ENCODE measurements around the gene WNT5B.

Gene WNT5B

GRCh38 chr12:1628666-1629337, at the start of gene WNT5B:
Gene WNT5B, plus strand, starts transcription at chr12:1629231. Its CDS starts 2,124 bp downstream, at chr12:1631355.
- no peak for DNase-seq (ENCODE audit: low read depth in 1 of 2, low spot score in 1 of 2)

DNA sequence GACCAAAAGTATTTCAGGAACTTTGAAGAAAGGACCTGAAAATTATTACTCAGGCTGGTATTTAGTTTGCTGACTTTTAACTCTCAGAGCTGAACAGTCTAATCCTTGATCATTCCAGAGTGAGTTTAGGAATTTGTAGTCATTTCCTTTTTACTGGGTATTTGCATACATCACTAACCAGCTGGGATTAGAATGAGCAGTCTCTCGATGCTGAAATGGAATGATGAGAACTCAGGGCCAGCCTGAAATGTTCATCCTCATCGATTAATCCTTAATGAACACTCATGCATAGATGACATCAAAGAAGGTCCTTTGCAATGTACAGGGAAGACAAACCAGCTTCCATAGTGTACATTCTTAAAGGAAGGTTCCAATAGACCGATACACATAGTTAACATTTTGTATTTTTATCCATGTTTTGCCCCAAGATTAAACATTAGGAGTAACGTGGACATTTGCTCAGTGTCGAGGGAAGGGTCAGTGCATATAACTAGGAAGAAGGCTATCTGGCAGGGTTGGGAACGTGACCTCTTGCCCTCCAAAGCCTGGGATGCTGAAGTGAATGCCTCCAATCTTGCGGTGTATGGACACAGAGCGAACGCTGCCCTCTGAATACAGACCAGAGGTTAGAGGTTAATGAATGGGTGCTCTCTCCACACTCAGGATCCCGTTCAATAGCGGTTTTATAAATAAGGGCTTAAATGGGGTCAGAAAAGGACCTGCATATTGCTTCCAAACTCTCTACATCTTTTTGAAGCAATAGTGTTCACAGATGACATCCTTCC, 49.2 kb upstream of the WNT5B start:
- no peak for DNase-seq (ENCODE audit: low read depth in 1 of 2, low spot score in 1 of 2)

DNA sequence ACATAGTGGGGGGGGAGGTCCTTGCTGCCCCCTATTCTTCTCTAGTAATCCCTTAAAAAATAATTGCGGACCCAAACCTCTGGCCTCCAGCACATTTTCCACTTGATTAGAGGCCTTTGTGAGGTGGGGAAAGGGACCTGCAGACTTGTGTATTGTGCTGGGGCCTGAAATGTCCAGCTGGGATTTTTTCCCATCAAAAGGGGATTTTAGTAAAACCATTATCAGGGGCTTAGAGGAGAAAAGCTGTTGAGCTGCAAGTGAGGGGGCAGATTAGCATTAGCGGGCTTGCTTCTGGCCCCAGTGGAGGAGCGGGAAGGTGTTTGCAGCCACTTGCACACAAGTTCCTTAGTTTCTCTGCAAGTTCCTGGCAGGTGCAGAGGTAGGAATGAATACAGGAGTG, 48.5 kb upstream of the WNT5B start:
- DNase-seq (ENCODE audit: low read depth in 1 of 2, low spot score in 1 of 2): no peak

GRCh38 chr12:1581973-1582708, 46.9 kb upstream of the WNT5B start:
- DNase-seq (ENCODE audit: low read depth in 1 of 2, low spot score in 1 of 2): no peak

GRCh38 chr12:1582709-1583050, 46.4 kb upstream of the WNT5B start:
- DNase-seq (ENCODE audit: low read depth in 1 of 2, low spot score in 1 of 2): no peak

DNA sequence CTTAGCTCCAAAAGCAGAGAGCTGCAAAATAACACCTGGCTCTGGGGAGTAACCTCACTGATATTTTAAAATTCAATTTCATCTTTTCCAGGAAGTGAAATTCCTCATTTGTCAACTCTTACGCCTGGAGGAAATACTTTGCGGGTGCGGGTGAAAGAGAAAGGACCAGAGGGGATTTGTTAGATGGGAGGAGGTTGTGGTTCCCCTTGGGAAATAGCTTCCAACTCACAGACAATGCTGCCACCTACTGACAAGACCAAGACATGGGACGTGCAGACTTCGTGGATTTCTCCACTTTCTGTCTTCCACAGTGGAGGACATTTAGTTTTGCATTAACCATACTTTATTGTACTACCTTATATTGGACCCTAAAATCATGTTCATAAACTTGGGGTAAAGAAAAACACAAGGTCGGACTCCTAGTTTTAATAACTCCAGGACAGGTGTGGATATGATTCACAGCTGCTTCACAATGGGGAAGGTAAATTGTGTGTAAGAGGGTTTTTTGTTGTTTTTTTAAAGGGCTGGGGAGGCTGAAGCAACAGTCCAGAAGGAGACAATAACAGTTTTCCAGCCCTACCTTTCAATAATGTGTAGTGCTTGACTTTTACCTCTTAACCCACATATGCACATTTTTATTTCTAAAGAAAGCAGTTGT, 45.5 kb upstream of the WNT5B start:
- DNase-seq (ENCODE audit: low read depth in 1 of 2, low spot score in 1 of 2): peak in 1 of 2 donors; percentile 37

- DNase-seq (ENCODE audit: low read depth in 1 of 2, low spot score in 1 of 2): no peak
Measured at GRCh38 chr12:1584326-1584725, 44.7 kb upstream of the WNT5B start.

DNA sequence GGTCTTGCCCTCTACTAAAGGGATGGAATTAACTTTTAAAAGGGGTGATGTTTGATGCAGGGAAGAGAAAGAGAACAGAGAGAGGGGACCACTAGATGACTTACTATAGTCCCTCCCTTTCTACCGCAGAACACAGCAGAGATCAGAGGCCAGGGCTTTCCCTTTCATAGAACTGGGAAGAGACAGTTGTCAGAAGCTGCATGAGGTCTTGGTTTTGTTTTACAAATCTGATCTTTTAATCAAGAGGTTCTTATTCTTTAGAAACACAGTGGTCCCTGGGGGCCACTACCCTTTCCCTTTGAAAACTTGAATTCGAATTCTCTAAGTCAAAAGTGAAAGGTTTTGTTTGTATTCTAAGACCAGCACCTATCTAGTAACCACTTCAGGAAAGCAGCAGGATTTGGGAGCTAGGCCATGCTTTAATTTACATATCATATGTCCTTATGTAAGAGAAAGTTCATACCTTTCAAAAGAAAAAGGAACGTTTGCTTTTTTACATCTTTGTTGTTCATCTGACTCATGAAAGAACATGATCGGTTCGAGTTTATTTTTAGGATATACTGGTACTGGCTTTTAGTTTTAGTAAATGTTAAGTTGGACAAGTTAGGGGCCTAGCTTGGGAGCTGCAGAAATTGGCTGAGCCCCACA, 41.0 kb upstream of the WNT5B start:
- no peak for DNase-seq (ENCODE audit: low read depth in 1 of 2, low spot score in 1 of 2)

- DNase-seq (ENCODE audit: low read depth in 1 of 2, low spot score in 1 of 2): no peak
Measured at GRCh38 chr12:1588575-1588947, 40.5 kb upstream of the WNT5B start.

- DNase-seq (ENCODE audit: low read depth in 1 of 2, low spot score in 1 of 2): no peak
Measured at GRCh38 chr12:1590221-1590979, 38.6 kb upstream of the WNT5B start.

DNA sequence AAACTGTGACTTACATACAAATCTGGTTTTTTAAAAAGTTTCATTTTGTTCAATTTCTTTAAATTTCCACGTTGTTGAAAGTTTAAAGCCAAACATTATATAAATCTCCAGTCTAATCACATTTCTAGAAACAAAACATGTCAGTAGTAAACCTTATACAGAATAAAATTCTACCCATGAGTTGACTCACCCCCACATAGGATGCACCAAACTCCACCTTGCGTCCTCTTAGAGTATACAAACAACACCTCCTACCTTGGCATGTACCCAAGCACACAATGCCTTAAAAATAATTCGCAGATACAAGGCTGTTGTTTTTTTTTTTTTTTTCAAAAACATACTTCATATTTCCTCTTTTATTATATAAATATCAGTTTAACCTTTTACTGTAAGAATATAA, 38.0 kb upstream of the WNT5B start:
- no peak for DNase-seq (ENCODE audit: low read depth in 1 of 2, low spot score in 1 of 2)

- DNase-seq (ENCODE audit: low read depth in 1 of 2, low spot score in 1 of 2): no peak
Measured at GRCh38 chr12:1591543-1591942, 37.5 kb upstream of the WNT5B start.

DNA sequence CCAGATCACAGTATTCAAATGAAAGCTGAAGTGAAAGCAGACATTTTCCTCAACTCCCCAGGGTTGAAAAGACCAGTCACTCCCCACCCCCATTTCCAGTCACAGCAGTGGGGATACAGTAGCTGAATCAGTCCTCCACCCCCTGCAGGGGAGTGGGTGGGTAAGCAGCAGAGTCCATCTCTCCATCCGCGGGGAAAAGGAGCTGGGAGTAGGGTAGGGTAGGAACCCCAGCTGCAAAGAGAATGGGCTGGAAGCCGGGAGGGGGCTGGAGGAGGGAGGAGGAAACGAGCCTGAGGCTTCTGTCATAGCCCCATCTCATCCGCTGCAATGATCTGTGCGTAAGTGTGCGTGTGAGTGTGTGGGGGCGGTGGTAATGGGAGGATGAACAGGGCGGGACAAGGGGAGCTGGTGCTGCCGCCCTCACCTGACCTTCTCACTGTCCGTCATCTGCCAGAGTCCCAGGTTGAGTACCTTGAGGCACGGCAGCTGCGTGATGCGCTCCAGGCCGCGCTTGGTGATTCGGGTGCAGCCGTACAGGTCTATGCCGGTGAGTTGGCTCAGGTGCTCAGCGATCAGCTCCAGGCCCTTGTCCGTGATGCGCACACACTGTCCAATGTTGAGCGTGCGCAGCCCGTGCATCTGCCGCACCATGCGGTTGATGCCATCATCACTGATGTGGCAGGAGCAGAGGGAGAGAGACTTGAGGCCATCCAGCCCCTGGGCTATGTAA, 36.4 kb upstream of the WNT5B start:
- DNase-seq (ENCODE audit: low read depth in 1 of 2, low spot score in 1 of 2): peak; percentile 19 to 38

GRCh38 chr12:1593174-1594005, 35.6 kb upstream of the WNT5B start:
- peak; percentile 29 to 39 for DNase-seq (ENCODE audit: low read depth in 1 of 2, low spot score in 1 of 2)

DNA sequence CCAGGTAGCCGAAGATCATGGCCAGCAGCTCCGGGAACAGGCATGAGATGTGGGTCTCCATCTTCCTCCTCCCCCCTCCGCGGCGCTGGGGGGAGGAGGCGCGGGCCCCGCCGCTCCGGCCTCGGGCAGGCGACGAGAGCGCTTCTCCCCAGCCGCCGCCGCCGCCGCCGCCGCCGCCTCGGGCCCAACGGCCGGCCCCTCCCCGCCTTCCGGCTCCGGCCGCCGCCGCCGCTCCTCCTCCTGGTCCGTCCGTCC, 35.1 kb upstream of the WNT5B start:
- no peak for DNase-seq (ENCODE audit: low read depth in 1 of 2, low spot score in 1 of 2)

DNA sequence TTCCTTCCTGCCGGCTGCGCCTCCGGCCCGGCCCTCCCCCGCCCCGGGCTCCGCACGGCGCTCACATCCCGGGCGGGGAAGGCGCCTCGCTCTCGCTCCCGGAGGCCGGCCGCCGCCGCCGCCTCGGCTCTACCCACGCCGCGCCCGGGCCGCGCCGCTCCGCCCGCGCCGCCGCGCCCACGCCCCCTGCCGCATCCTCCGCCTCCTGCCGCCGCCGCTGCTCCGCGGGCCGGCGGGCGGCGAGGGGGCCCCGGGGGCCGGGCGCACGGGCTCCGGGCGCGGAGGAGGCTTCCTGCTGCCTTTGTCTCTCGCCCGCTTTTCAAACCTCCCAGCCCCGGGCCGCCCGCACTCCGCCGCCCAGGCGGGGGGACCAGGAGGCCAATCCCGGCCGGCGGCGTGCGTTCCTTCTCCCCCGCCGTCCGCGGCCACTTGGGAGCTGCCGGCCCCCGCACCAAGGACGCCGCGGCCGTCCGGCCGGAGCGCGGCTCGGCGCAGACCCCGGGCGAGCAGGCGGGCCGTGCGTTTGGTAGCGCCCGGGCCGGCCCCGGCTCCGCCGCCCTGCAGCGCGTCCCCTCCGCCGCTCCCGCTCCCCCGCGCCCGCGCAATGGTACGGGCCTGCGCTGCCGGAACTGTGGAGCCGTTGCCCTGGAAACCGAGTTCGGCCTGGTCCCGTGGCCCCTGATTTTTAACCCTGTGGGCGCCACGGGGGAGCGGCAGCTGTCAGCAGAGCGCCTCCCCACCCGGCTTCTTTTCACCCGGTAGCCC, 34.6 kb upstream of the WNT5B start, which contains the start of gene FBXL14:
Gene FBXL14, minus strand, starts transcription at position 321 of the 765 bp plus-strand sequence. CDS start 515 bp downstream, outside the sequence.
- DNase-seq (ENCODE audit: low read depth in 1 of 2, low spot score in 1 of 2): peak; percentile 80 to 82

DNA sequence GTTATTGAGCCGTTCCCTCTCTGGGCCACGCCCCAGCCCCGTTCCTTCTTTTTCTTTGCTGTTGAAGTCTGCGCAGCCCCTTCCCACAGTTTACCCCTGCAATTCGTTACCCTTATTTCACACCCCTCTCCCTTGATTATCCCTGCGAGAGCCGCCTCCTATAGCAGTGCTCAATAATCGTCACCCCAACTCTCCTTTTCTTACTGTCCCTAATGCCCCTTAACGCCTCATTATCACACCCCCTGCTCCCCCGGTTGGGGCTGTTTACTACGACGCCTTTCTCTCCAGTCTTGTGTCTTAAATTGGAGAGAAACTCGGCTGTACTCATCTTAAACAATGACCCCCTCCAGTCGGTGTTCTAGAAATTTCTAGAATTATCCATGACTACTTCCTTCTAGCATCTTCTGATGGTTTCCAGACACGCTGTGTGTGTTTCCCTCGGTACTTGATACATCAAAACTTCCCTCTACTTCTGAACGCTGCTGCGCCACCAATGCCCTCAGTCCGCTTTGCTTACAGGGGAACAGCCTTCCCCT, 33.9 kb upstream of the WNT5B start:
- no peak for DNase-seq (ENCODE audit: low read depth in 1 of 2, low spot score in 1 of 2)
